IPS-18a (cell line): Measurements from ENCODE around the gene CTDSPL.

ENCODE experiments used
- H3K27ac ChIP-seq: one replicate; pipeline ENCODE4 v1.5.1; 2013; ENCODE audit warnings: low read length
- H3K27me3 ChIP-seq: one replicate; pipeline ENCODE4 v1.6.1; 2013; ENCODE audit warnings: mild to moderate bottlenecking, low read length; ENCODE audit not compliant: control insufficient read depth, insufficient read depth
- H3K36me3 ChIP-seq: one replicate; pipeline ENCODE4 v1.6.1; 2013; ENCODE audit warnings: low read depth, low read length; ENCODE audit not compliant: control insufficient read depth
- H3K4me1 ChIP-seq: one replicate; pipeline ENCODE4 v1.6.1; 2013; ENCODE audit warnings: low read depth, low read length; ENCODE audit not compliant: control insufficient read depth
- H3K4me3 ChIP-seq: one replicate; pipeline ENCODE4 v1.5.1; 2013; ENCODE audit warnings: low read length
- H3K9ac ChIP-seq: one replicate; pipeline ENCODE4 v1.6.1; 2013; ENCODE audit warnings: mild to moderate bottlenecking, low read length, moderate library complexity
- H3K9me3 ChIP-seq: one replicate; pipeline ENCODE4 v1.6.1; 2013; ENCODE audit warnings: low read depth, low read length; ENCODE audit not compliant: control insufficient read depth

CTDSPL gene

DNA sequence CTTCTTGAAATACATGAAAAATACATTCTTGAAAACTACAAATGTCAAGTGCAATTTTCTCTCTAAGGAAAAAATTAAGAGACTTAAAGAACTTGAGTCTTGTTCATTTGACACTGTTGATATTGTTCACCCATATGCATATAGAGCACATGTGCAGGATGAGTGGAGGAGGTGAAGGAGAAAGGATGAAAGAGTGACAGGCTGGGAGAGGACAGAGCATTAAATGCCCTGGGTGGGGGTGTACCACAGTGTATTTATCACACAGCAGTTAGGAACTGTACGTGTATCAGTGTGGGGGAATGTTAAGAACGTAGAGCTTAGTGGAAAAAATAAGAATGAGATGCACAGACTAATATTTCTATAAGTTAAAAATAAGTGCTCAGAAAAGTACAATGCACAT, 45.7 kb downstream of the CTDSPL start:
- Histone ChIP-seq H3K27me3 (no peaks in the 10 kb centered on the region), H3K9ac (no peak overlapping the region), H3K4me1 (peaks cover 27% of the 10 kb centered on the region), H3K36me3 (no peaks in the 10 kb centered on the region), H3K27ac (no peak overlapping the region), H3K4me3 (no peak overlapping the region), H3K9me3 (no peaks in the 10 kb centered on the region)

DNA sequence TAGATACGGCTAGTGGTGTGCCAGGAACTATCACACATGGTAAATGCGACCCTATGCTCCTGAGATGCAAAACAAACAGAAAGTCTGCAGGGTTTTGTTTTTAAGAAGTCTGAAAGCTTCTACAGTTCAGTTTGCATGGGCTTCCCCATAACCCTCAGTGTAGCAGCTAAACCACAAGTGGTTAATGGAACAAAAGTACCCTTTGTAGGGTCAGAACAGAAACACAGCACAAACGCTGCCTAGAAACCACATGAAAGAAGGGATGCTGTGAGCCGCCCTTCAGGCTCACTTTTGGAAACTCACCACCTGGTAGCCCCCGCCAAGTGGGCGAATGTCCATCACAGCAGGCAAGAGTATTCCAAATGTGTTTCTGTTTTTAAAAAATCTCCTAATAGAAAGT, 46.2 kb downstream of the CTDSPL start:
- Histone ChIP-seq H3K27ac (no peak overlapping the region), H3K27me3 (no peaks in the 10 kb centered on the region), H3K4me3 (no peak overlapping the region), H3K9ac (no peak overlapping the region), H3K36me3 (no peaks in the 10 kb centered on the region), H3K4me1 (peaks cover 27% of the 10 kb centered on the region), H3K9me3 (no peaks in the 10 kb centered on the region)

DNA sequence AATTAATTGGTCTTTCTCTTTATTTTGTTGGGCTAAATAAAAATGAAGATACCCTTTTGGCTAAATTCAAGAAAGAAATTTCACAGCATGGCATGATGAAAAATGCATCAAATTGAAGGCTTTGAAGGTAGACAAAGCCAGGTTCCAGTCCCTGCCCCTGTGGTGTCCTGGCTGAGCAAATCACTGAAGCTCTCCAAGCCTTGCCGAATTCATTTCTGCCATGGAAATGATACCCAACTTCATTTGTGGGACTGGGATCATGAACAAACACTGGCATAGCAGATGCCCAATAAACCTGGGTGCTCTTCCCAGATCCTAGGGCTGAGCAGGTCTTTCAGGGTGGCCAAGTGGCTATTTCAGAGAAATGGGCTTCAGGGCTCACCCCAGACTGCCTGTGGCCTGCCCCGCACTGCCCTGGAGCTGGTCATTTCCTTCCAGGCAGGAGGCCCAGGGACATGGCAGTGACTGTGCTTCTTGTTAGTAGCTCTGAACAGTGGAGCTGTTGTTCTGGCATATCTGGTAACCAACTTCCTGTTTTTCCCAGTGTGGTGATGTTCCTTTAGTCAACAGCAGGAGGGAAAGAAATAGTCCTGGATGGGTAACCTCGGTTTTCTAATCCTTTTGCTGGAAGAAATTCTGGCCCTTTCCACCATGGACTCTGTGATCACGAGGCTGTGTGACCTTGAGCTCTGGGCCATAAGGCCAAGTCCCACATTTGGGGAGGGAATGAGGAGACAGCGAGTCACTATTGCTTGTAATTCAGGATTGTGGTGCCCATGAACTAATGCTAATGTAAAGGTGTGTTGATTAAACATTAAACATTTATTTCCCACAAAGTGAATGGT, 47.6 kb downstream of the CTDSPL start:
- Histone ChIP-seq H3K9ac (no peak overlapping the region), H3K4me1 (peaks cover 25% of the 10 kb centered on the region), H3K27me3 (no peaks in the 10 kb centered on the region), H3K9me3 (no peaks in the 10 kb centered on the region), H3K36me3 (no peaks in the 10 kb centered on the region), H3K4me3 (no peak overlapping the region), H3K27ac (no peak overlapping the region)

DNA sequence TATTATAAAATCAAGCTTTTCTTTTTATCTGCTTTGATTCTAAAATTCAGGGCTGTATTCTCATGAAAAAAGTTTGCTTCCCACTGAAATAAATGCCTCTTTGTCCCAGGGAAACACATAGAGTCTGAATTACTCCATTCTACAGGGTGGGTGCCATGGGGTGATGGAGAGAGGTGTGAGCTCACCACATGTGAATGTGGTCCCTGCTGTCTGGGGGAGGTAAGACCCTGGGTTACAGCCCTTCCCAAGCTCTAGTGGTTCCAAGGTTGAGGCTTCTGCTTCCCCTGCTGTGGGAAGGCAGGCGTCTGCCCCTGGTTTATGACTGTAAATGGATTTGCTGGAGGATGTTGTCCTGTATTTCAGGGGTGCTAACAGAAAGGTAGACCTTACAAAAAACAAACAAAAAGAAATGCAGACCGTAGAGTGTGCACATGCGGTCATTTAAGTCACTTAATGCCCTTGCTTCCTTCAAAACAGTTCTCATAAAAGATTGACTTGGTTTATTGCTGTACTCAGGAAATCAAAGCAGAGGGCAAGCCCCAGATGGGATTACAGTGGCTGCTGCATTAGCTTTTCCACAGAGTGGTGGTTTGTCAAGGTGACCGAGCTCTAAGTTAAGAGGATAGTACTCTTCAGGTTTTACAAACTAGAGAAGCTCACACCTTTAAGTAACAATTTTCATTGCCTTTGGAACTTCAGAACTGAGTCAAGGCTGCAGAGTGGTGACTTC, 49.2 kb downstream of the CTDSPL start:
- no peak overlapping the region for H3K27ac ChIP-seq
- H3K4me3 ChIP-seq, result no peak overlapping the region
- no peaks in the 10 kb centered on the region for H3K9me3 ChIP-seq
- H3K27me3 ChIP-seq, result no peaks in the 10 kb centered on the region
- H3K4me1 ChIP-seq, result peaks cover 9% of the 10 kb centered on the region
- H3K36me3 ChIP-seq, result no peaks in the 10 kb centered on the region
- H3K9ac ChIP-seq, result no peak overlapping the region

DNA sequence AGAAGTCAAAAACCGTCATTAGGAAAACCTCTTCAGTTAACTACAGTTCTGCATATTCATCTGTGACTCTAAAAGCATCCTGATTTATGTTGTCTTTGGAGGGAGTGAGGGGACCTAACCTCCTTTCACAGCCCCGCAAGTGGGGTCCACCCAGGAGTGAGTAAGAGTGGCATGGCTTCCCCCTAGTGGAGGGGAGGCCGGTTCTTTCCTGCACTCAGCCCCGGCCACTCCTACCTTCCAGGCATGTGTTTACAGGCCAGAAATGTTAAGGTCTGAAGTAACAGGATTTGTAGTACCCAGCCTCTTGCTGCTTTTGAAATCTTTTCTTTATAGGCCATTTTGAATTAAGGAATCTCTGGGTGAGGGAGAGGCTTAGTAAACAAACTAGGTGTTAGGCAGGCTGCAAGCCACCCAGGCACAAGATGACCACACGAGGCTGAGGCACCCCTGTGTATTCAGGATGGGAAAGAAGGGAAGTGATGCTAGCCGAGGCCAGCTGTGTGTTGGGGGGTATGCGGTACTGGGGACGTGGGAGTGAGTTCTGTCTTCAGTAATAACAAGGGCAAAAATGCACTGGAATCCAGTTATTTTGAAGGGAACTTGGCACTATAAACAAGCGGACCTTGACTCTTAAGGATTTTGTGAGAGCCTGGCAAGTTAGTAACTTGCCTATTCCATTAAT, 50.5 kb downstream of the CTDSPL start:
- no peaks in the 10 kb centered on the region for H3K36me3 ChIP-seq
- H3K9me3 ChIP-seq, result no peaks in the 10 kb centered on the region
- no peak overlapping the region for H3K9ac ChIP-seq
- no peaks in the 10 kb centered on the region for H3K27me3 ChIP-seq
- no peaks in the 10 kb centered on the region for H3K4me1 ChIP-seq
- H3K4me3 ChIP-seq, result no peak overlapping the region
- H3K27ac ChIP-seq, result no peak overlapping the region

DNA sequence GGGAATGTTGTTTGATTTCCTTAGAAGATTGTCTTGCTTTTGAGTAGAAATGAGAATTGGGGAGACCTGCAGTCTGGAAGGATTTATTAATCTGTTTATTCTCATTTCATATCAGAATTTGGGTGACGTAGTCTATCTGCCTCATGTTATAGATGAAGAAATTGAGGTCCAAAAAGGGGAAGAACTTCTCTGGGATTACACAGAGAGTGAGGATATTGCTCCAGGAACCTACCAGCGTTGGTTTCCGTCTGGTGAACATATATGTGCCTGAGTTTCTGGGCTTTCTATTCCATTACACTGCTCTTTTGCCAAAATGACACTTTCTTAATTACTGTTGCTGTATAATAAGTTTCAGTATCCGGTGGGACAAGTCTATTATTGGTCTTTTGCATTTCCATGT, 51.8 kb downstream of the CTDSPL start:
- H3K27ac ChIP-seq, result no peak overlapping the region
- H3K27me3 ChIP-seq, result no peaks in the 10 kb centered on the region
- H3K4me1 ChIP-seq, result peaks cover 6% of the 10 kb centered on the region
- no peaks in the 10 kb centered on the region for H3K9me3 ChIP-seq
- no peaks in the 10 kb centered on the region for H3K36me3 ChIP-seq
- H3K9ac ChIP-seq, result no peak overlapping the region
- no peak overlapping the region for H3K4me3 ChIP-seq

DNA sequence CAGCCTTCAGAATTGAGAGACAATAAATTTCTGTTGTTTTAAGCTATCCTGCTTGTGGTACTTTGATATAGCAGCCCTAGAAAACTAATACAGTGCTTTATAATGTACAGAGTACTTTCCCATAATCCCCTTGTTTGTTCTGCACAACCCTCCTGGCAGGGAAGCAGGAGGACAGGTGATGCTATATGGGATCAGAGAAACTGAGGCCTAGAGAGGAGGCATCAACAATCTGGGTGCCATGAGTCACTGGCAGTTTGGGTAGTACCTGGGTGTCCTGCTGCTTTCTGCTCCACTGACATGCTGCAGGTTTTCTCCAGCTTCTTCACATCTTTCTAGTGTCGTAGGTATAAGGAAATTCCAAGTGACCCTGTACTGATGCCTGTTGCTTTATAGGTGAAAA, 55.0 kb downstream of the CTDSPL start:
- peaks cover 7% of the 10 kb centered on the region for H3K4me1 ChIP-seq
- no peak overlapping the region for H3K27ac ChIP-seq
- H3K27me3 ChIP-seq, result no peaks in the 10 kb centered on the region
- no peaks in the 10 kb centered on the region for H3K9me3 ChIP-seq
- no peak overlapping the region for H3K9ac ChIP-seq
- no peaks in the 10 kb centered on the region for H3K36me3 ChIP-seq
- H3K4me3 ChIP-seq, result no peak overlapping the region

DNA sequence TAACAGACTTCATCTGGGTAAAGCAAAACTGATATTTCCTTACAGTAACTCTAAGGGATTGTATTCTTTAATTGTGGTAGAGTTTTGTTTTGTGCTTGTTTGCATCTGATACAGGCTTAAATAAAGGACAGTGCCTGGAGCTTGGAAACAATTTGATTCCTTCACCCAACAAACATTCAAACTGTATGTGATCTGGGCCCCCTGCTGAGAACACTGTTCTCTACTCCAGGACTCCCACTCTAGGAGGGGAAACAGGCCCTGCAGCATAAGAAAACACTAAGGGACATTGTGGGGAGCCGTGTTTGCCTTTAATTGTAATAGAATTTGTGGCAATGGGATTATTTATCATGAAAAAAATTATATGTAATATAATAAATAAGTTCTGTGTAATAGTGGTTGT, 56.9 kb downstream of the CTDSPL start:
- no peaks in the 10 kb centered on the region for H3K27me3 ChIP-seq
- H3K9me3 ChIP-seq, result no peaks in the 10 kb centered on the region
- no peak overlapping the region for H3K4me3 ChIP-seq
- H3K9ac ChIP-seq, result no peak overlapping the region
- H3K4me1 ChIP-seq, result peaks cover 7% of the 10 kb centered on the region
- no peak overlapping the region for H3K27ac ChIP-seq
- H3K36me3 ChIP-seq, result no peaks in the 10 kb centered on the region

DNA sequence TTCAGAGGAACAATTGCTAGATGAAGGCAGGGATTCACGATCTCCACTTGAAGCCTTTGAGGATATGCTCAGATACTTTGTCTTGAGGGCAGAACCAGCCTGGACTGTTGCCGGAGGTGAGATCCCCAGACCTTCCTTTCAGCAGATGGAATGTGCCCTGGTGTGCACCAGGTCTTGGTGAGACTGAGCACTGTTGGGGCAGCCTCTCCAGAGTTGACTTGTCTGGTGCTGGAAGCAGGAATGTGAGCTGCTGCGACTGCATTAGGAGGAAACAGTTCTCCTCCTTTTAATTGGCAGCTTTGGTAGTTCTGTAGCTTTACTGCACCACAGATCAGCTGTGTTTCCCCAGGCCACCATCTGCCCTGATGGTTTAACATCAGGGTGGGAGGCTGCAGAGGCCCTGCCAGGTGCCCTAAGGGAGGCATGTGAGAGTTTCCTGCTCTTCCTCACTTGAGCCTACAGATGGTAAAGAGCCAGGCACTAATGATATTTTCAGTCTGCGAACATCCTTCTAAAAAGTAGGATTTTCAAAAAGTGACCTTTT, 58.5 kb downstream of the CTDSPL start:
- Histone ChIP-seq H3K4me1 (peaks cover 7% of the 10 kb centered on the region), H3K9me3 (no peaks in the 10 kb centered on the region), H3K9ac (no peak overlapping the region), H3K36me3 (no peaks in the 10 kb centered on the region), H3K4me3 (no peak overlapping the region), H3K27me3 (no peaks in the 10 kb centered on the region), H3K27ac (no peak overlapping the region)

DNA sequence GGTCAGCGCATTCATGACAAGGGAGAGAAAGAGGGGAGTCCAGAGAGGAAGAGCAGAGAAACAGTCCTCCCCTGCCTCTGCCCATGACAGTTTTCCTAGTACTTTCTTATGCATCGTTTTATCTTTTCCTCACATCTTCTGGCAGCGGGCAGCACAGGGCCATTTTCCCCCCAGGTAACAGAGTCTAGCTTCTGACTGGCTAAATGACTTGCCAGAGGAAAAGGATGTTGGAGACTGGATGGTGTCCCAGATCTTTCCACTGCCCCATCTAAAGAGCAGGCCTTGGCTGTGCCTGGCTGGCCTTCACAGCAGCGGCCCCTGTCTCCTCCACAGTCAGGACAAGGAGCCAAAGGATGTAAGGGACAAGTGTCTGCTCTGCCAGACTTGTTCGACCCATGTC, 59.3 kb downstream of the CTDSPL start:
- Histone ChIP-seq H3K4me1 (peaks cover 7% of the 10 kb centered on the region), H3K36me3 (no peaks in the 10 kb centered on the region), H3K27me3 (no peaks in the 10 kb centered on the region), H3K9ac (no peak overlapping the region), H3K4me3 (no peak overlapping the region), H3K9me3 (no peaks in the 10 kb centered on the region), H3K27ac (no peak overlapping the region)

DNA sequence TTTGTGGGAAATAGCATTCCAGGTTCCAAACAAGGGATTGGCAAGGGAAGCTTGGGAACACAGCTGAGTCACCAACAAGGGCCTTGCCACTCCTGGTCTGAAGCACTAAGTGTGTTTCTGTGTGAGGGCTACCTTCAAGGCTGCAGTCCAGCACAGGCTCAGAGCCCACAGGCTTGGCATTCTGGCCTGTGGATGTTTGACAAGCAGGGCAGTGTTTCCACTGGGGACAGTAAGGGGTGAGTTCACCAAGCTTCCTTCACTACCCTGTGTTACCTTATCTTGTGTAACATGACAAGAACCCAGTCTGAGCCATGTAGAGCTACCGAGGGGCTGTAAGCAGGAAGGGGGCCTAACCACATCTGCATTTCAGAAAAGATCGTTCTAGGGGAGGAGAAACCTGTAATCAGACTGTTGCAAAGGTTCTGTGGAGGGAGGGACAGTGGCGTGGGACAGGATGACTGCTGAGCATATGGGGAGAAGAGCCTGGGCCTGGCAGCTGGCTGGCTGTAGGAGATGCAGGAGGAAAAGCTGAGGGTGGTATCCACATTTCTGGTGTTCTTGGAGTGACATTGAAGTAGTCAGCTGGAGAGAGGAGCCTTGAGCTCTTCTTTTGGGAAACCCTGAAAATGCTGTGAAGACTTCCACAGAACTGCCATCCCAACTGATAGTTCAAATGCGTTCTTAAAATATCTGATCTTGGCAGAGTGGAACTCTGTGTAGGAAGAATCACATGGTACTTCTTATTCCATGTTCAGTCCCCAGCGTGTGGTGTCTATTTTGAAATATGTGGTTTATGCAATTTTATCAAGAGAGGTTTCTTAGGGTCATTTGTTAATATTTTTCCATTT, 61.3 kb downstream of the CTDSPL start:
- H3K9me3 ChIP-seq, result no peaks in the 10 kb centered on the region
- no peaks in the 10 kb centered on the region for H3K27me3 ChIP-seq
- H3K4me1 ChIP-seq, result peaks cover 7% of the 10 kb centered on the region
- no peak overlapping the region for H3K9ac ChIP-seq
- no peak overlapping the region for H3K27ac ChIP-seq
- no peak overlapping the region for H3K4me3 ChIP-seq
- no peaks in the 10 kb centered on the region for H3K36me3 ChIP-seq
